ENCODE results near the gene E2F6.

- TF ChIP-seq, protein P1, sequence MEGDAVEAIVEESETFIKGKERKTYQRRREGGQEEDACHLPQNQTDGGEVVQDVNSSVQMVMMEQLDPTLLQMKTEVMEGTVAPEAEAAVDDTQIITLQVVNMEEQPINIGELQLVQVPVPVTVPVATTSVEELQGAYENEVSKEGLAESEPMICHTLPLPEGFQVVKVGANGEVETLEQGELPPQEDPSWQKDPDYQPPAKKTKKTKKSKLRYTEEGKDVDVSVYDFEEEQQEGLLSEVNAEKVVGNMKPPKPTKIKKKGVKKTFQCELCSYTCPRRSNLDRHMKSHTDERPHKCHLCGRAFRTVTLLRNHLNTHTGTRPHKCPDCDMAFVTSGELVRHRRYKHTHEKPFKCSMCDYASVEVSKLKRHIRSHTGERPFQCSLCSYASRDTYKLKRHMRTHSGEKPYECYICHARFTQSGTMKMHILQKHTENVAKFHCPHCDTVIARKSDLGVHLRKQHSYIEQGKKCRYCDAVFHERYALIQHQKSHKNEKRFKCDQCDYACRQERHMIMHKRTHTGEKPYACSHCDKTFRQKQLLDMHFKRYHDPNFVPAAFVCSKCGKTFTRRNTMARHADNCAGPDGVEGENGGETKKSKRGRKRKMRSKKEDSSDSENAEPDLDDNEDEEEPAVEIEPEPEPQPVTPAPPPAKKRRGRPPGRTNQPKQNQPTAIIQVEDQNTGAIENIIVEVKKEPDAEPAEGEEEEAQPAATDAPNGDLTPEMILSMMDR (IDR thresholded peaks at IDR 0.05; ENCODE audit: insufficient read depth, low read length) = no peak
- TF ChIP-seq POLR2AphosphoS5 (IDR thresholded peaks at IDR 0.05; ENCODE audit: low read depth) = no peak
Measured at GRCh38 chr2:11396467-11397445, 69.2 kb downstream of the E2F6 start.
